SIG-M5 treated with dmso at 0.1 percent for 504 hours (cell line): ENCODE measurements around the gene MMP24.
"Not testable (repeated sequence)": the region's sequence is repeated elsewhere in the genome, so short reads cannot be mapped to it uniquely, and the experiment has no call there.

ENCODE experiments used
- DNase-seq: peaks from one replicate; lab custom pipeline; 2025; ENCODE audit not compliant: unreplicated experiment; lab: John Stamatoyannopoulos, UW

Gene MMP24

DNA sequence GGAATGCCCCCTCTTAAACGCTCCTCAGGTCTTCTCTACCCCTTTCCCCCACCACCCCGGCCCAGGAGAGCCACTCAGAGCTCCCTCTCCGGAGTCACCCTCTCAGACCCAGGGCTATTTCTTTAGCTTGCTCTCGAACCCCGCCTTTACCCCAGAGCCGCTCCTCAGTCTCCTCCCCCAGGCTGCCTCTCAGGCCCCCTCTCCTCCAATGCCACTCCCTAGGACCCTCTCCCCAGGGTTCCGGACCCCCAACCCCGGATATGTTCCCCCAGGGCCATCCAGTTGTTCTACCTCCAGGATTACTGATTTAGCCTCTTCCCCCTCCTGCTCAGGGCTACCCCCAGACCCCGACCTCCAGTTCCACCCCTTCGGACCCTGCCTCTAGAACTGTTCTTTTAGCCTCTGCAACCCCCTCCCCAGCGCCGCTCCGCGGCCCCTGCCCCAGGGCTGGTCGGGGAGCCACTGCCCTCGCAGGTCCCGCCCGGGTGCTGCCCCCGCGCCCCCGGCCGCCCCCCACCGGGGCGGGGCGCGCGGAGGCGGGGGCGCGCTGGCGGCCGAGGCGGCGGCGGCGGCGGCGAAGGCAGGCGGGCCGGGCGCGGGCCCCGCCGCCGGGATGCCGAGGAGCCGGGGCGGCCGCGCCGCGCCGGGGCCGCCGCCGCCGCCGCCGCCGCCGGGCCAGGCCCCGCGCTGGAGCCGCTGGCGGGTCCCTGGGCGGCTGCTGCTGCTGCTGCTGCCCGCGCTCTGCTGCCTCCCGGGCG is at the start of gene MMP24:
MMP24 (plus strand) TSS at position 565 of the 758 bp plus-strand sequence; CDS start at position 614, 49 bp downstream.
- DNase-seq, result no peak

DNA sequence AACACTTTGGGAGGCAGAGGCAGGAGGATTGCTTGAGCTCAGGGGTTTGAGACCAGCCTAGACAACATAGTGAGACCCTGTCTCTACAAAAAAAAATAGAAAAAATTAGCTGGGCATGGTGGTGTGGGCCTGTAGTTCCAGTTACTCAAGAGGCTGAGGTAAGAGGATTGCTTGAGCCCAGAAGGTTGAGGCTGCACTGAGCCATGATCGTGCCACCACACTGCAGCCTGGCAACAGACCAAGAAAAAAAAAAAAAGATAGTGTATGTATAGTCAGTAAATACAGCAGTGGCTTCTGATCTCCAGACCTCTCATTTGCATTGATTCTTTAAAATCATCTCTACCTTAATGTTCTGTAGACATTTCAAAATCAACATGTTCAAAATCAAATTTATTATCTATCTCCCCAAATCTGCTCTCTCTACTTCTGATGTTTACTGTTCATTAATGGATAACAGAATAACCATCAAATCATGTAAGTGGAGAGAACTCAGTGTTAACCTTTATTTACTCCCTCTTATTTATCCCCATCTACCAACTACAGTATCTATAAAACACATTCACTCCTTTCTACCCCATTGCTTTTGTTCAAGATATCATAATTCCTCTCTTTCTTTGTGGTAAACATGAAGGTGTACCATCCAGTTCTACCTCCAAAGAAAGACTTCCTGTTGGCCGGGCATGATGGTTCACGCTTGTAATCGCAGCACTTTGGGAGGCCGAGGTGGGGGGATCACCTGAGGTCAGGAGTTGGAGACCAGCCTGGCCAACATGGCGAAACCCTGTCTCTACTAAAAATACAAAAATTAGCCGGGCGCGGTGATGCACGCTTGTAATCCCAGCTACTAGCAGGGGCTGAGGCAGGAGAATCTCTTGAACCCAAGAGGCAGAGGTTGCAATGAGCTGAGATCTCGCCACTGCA is 46.9 kb upstream of the MMP24 start:
- no peak for DNase-seq

DNA sequence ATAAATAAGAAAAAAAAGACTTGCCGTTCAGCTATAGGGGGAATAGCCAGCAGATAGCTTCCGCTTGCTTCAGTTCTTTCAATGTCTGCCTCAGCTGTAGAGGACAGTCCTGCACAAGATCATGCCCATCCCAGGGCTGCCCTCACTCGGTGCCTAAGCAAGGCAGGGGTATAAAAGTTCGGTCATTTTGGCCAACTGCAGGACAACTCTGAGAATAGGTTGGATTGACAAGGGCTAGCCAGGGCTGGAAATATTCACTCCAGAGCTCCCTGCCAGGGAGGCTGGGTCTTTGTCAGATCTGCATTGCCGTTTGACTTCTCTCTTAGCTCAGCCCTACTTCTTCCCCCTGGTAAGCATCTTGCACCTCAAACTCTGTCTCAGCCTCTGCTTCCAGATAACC is 46.2 kb upstream of the MMP24 start:
- no peak for DNase-seq

DNA sequence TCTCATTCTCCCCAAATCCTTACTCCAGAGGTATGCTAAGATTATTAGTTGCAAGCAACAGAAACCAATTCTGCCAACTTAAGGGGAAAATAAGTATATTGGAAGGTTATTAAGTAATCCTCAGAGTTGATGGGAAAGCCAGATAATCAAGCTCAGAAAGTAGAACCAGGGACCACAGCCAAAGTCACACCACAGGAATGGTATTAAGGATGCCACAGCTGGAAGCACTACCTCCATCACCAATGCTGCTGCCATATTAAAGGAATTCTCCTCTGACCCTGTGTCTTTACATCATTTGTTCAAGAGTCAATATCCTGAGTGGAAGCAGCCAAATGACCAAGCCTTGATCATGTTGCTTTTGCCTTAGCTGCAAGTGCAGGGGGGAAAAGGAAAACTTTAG is 44.8 kb upstream of the MMP24 start:
- DNase-seq, result no peak

DNA sequence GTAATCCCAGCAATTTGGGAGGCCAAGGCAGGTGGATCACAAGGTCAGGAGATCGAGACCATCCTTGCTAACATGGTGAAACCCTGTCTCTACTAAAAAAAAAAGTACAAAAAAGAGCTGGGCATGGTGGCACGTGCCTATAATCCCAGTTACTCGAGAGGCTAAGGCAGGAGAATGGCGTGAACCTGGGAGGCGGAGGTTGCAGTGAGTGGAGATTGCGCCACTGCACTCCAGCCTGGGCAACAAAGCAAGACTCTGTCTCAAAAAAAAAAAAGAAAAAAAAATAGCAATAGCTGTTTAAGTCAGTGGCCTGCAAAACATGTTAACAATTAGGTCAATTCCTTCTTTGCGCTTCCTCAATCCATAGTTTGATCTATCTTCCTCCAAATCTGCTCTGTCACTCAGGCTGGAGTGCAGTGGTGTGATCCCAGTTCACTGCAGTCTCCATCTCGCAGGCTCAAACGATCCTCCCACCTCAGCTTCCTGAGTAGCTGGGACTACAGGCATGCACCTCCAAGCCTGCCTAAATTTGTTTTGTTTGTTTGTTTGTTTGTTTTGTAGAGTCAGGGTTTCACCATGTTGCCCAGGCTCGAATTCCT is 39.7 kb upstream of the MMP24 start:
- DNase-seq, result not testable (repeated sequence)

DNA sequence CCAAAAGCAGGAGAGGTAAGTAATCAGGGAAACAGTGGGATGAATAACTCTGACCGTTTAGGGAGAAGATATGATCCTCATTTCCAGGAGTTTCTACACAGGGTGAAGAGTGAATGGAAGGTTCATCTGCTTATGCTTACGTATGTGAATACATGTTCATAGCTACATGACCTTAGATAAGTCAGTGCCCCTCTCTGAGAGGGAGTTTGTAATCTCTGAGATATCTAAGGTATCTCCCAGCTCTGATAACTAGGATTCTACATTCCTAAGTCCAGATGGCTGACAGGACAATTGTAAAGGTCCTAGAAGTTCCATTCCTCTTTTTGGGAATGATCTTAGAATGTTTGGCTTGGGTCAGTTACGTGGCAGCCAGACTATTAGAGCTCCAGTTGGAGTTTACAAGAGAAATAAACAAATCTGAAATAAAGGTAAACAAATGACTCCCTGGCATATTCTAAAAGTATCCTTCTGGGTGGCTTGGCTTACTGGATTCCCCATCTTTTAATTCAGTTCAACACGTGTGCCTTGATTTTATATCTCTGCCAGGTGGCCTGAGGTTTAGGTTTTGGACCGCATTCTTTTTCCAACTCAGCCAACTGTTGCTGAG is 38.8 kb upstream of the MMP24 start:
- no peak for DNase-seq

DNA sequence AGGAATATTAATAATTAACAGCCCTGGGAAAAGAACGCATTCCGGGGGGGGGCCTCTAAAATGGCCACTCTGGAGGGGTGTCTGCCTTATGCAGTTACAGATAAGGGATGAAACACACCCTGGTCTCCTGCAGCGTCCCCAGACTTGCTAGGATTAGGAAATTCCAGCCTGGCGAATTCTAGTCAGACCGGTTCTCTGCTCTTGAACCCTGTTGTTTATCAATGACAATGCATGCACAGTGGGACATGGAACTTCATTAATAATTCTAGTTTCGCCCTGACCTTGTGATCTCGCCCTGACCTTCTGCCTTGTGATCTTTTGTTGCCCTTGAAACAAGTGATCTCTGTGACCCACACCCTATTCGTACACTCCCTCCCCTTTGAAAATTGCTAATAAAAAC is 37.3 kb upstream of the MMP24 start:
- DNase-seq, result not testable (repeated sequence)

DNA sequence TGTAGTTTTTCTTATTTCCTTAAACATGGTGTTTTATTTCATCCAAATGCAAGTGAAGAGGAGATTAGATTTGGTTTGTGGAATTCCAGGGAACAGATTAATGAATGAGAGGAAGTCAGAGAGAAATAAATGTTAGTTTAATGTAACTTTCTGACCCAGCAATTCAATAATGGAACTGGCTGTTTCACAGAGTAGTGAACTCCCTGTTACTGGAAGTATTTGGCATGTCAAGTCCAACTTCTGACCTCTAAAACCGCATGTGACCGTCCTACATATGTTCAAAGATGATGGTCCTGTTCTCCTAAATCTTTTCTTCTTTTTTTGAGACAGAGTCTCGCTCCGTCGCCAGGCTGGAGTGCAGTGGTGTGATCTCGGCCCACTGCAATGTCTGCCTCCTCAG is 35.9 kb upstream of the MMP24 start:
- no peak for DNase-seq

DNA sequence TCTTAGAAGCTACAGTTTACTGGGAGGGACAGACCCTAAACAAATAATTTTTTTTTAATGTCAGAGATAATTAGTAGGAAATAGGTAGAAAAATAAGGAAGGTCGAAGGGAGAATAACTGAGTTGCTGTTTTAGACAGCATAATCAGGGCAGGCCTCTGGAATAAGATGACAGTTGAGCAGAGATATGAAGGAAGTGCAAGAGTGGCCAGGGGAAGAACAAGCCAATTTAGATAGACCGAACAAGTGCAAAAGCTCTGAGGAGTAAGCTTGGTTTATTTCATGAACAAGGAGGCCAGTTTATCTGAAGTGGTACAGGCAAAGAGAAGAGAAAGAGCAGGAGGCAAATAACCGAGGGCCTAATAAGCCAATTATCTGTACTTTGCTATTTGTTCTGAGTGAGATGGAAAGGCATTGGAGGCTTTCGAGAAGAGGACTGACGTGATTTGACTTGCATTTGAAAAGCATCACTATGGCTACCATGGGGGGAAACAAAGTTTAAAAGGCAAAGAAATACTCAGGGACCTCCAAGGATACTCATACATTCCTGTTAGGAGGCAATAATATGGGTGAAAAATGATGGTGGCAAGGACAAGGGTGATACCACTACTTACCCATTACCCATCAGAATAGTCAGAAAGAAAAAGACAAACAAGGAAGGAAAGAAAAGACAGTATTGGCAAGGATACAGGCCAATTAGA is 34.9 kb upstream of the MMP24 start:
- DNase-seq, result no peak

DNA sequence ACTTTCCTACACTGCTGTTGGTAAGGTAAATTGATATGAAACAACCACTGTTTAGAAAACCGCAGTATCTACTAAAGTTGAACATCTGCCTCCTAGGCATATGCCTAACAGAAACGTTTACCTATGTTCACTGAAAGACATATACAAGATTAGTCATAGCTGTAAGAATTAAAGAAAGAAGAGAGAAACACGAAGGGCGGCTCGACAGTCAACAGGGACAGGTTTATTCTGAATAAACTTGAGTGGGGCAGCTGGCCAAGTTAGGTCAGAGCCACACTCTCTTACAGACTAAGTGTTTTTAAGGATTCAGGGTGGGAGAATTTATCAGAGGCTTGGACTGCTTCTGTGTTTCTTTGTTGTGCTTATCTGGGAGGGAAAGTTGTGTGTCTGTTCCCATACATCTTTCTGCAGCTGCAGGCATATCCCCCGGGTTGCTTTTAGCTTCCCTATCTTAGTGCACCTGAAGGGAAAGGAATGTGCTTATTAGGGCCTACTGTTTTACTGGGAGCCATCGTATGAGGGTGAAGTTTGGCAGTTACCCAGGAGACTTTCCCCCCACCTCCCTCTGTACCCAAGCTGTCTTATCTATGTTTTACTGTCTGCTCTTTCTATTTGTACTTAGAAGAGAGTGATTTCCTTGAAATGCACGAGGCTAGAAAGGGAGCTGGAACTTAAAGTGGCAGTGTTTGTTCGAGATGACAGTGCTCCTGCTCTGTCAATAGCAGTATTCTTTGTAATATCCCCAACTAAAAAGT is 34.2 kb upstream of the MMP24 start:
- DNase-seq, result no peak

DNA sequence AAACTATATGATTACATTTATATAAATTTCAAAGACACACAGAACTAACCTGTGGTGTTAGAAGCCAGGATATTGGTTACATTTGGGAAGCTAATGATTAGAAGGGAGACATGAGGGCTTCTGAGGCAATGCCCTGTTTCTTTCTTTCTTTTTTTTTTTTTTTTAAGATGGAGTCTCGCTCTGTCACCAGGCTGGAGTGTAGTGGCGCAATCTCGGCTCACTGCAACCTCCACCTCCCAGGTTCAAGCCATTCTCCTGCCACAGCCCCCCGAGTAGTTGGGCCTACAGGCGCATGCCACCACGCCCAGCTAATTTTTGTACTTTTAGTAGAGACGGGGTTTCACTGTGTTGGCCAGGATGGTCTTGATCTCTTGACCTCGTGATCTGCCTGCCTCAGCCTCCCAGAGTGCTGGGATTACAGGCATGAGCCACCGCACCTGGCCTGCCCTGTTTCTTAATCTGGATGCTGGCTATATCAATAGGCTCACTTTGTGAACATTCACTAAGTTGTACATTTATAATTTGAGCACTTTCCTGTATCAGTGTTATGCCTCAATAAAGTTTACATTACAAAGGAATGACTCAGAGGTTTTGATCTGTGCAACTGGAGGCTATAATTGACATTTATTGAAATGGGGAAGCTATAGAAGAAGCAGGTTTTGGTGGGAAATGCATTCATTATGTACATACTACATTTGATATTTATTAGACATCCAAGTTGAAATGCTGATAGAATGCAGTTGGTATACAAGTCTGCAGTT is 33.3 kb upstream of the MMP24 start:
- not testable (repeated sequence) for DNase-seq

DNA sequence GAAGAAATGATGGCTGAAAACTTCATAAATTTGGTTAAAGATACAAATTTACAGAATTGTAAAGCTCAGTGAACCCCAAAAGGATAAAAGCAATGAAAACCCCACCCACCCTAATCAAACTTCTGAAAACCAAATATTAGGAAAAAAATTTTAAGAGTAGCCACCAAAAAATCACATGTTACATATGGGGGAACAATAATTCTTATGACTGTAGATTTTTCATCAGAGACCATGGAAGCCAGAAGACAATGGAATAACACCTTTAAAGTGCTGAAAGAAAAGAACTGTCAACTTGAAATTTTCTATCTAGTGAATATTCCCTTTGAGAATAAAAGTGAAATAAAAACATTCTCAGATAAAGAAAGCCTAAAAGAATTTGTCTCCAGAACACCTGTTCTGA is 30.2 kb upstream of the MMP24 start:
- no peak for DNase-seq

DNA sequence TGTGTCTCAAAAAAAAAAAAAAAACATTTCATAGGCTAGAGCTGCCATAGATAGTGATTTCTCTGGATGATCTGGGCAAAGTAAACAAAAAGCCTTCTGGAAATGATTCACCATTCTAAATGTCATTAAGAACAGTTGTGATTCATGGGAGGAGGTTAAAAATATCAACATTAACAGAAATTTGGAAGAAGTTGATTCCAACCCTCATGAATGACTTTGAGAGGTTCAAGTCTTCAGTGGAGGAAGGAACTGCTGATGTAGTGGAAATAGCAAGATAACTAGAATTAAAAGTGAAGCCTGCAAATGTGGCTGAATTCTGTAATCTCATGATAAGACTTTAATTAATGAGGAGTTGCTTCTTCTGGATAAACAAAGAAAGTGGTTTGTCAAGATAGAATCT is 26.8 kb upstream of the MMP24 start:
- no peak for DNase-seq

DNA sequence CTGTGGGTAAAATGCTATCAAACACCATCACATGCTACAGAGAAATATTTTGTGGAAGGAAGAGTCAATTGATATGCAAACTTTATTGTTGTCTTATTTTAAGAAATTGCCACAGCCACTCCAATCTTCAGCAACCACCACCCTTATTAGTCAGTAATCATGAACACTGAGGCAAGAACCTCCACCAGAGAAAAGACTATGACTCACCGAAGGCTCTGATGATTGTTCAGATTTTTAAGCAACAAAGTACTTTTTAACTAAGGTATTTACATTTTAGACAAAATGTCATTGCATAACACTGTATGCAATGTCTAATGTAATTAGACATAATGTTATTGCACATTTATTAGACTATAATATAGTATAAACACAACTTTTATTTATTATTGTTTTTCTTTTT is 26.2 kb upstream of the MMP24 start:
- no peak for DNase-seq

DNA sequence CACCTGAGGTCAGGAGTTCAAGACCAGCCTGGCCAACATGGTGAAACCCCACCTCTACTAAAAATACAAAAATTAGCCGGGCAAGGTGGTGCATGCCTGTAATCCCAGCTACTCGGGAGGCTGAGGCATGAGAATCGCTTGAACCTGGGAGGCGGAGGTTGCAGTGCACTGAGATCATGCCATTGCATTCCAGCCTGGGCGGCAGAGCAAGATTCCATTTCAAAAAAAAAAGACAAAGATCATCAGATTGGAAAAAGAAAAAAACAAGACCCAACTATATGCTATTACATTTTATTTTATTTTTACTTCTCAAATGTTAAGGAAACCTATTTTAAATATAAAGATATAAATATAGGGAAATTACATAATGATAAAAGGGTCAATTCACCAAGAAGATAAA is 25.0 kb upstream of the MMP24 start:
- not testable (repeated sequence) for DNase-seq

DNA sequence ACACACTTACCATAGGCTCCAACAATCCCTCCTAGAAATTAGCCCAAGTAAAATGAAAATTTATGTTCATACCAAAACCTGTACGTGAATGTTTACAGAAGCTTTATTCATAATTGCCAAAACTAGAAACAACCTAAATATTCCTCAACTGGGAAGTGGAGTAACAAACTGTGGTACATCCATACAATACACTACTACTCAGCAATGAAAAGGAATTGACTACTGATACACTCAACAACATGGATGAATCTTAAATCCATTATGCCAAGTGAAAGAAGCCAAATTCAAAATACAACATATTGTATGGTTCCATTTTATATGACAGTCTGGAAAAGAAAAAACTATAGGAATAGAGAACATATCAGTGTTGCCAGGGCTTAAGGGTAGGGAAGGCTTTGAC is 19.7 kb upstream of the MMP24 start:
- DNase-seq, result no peak

DNA sequence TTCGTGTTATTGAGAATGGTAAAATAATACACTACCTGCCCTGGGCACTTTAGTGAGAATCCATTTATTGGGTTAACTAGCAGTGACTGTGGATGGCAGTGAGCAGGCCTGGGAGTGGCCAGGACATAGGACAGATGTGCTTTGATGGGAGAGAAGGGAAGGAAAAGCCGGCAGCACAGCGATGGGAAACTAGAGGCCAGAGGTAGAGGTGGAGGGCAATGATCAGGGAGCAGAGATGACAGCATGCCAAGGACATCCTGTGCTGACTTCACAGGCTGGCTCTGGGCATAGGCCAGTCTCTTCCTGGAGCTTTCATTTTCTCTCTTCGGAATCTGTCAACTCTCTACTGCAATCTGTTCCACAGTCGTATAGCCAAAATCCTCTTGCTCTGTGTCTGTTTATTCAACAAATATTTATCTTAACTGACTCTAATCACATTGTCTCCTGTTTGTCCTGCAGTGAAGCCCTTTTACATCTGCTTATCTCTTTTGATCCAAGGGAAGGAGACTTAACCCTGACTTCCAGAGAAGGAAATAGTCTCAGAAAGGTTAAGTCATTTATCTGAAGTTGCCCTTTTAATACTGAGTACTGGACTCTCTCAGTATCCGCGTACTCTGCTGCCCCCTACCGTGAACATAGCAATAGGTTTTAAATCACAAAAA is 18.4 kb upstream of the MMP24 start:
- peak; percentile 76 for DNase-seq

DNA sequence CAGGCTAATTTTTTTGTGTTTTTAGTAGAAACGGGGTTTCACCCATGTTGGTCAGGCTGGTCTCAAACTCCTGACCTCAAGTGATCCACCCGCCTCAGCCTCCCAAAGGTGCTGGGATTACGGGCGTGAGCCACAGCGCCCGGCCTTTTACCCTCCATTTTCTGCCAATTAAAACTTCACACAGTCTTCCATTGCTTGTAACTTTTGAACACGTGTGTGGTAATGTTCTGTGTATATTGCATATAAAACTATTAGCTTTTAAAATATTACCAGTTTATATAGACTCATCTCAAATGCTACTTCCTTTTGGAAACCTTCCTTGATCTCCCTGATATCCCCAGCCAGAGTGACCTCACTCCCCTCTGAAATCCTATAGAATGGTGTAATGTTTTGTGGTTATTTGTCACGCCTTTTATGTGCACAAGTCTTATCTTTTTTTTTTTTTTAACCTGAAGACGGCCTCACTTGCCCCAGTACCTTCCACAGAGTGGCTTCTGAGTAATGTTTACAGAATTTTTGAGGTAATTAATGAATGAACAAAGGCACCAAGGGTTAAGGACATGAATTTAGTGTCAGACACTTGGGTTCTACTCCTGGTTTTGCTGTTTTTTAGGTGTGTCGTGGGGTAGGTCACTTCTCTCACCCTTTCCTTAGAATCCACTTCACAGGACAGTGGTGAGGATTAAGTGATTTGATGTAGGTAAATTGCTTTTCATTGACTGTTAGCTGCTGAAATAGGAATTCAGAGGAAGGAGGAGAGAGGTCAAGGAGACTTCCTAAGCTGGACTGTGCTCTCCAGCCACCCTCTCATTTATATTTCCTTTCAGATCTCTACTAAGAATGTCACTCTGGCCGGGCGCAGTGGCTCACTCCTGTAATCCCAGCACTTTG is 11.2 kb upstream of the MMP24 start:
- peak; percentile 54 for DNase-seq
